Lower leg skin (tissue), 3 donors: ENCODE data around the gene RFNG.

Experiments used
- CTCF ChIP-seq, 3 donors: fragments of 450-650 bp; IDR thresholded peaks; one replicate each; pipeline ENCODE4 v1.5.1; 2016; ENCODE audit warnings: antibody characterized with exemption in 3 of 3, mild to moderate bottlenecking in 3 of 3, moderate library complexity in 2 of 3
- POLR2A ChIP-seq, 2 donors: fragments of 450-650 bp; IDR thresholded peaks; one replicate each; pipeline ENCODE4 v1.6.1; 2016 to 2017; ENCODE audit warnings: antibody characterized with exemption in 2 of 2, mild to moderate bottlenecking in 1 of 2, moderate library complexity in 1 of 2

DNA sequence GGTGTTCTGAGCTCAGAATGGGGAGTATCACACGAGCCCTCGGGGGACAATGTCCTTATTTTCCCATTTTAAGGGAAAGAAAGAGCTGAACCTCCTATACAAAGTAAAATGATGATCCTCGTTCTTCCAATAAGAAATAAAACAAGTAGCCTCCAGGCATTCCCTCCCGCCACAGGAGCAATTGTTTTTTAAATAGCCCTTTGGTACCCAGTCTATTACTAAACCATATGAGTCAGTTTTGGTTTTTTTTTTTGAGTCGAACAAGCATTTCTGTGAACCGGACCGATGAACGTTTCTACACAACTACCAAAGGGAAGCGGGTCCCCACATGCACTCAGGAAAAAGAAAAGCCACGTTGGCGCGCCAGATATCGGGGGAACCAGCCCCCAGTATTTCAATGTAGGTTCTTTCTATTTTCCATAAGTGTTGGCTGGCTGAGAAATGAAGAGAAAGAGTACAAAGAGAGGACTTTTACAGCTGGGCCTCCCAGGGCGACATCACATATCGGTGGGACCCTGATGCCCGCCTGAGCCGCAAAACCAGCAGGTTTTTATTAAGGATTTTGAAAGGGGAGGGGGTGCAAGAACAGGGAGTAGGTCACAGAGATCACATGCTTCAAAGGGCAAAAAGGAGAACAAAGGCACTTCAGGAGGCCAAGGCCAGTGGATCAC, 10.3 kb downstream of the RFNG start:
- no peak for TF ChIP-seq CTCF (IDR thresholded peaks at IDR 0.05)
- no peak for TF ChIP-seq POLR2A (IDR thresholded peaks at IDR 0.05)
